Measurements from ENCODE around the gene LMTK2.

- TF ChIP-seq CTCF (IDR thresholded peaks at IDR 0.05) (no peak), POLR2A (IDR thresholded peaks at IDR 0.05) (no peak)
Observed at GRCh38 chr7:98058186-98058585, 48.5 kb upstream of the LMTK2 start.
